ENCODE data around the gene ENO4. TPM values are rescaled to one million over a fixed set of nuclear protein-coding genes. Genes with fewer than 3 reads are reported as not detected.

The ENO4 gene
- total and polyA plus RNA-seq, 3 donors from 2014 or later, result 1.8 to 9.8 (median 5.6) TPM

- H3K27ac ChIP-seq, result no peak overlapping the region
- H3K4me1 ChIP-seq, result no peaks in the 10 kb centered on the region
- no peaks in the 10 kb centered on the region for H3K9me3 ChIP-seq
- H3K27me3 ChIP-seq, result no peaks in the 10 kb centered on the region
- DNase-seq, result no peak
- no peaks in the 10 kb centered on the region for H3K36me3 ChIP-seq (ENCODE audit: low read depth, missing control alignments)
- no peak for TF ChIP-seq POLR2A (IDR thresholded peaks at IDR 0.05)
- TF ChIP-seq CTCF (IDR thresholded peaks at IDR 0.05), result no peak
- WGBS, 2 donors, result 85 to 86% methylated on average over 3 of the region's 3 CpGs
- intact Hi-C loops (cut with DNase I; ENCODE audit: low total_unique reads), result no loop called here
- H3K4me3 ChIP-seq, result no peak overlapping the region
Observed at GRCh38 chr10:116925056-116925455, 75.8 kb downstream of the ENO4 start.

- H3K27ac ChIP-seq, result no peak overlapping the region
- intact Hi-C loops (cut with DNase I; ENCODE audit: low total_unique reads), result no loop called here
- 90% methylated on average over 3 of the region's 3 CpGs for WGBS, 2 donors
- TF ChIP-seq POLR2A (IDR thresholded peaks at IDR 0.05) (no peak), CTCF (IDR thresholded peaks at IDR 0.05) (no peak)
- no peaks in the 10 kb centered on the region for H3K27me3 ChIP-seq
- no peak overlapping the region for H3K4me3 ChIP-seq
- DNase-seq, result no peak
- no peaks in the 10 kb centered on the region for H3K36me3 ChIP-seq (ENCODE audit: low read depth, missing control alignments)
- H3K9me3 ChIP-seq, result no peaks in the 10 kb centered on the region
- no peaks in the 10 kb centered on the region for H3K4me1 ChIP-seq
Observed at GRCh38 chr10:116926426-116926825, 77.1 kb downstream of the ENO4 start.

- intact Hi-C loops (cut with DNase I; ENCODE audit: low total_unique reads), result no loop called here
- WGBS, 2 donors, result 90 to 96% methylated on average over 6 of the region's 6 CpGs
- Histone ChIP-seq H3K27me3 (no peaks in the 10 kb centered on the region), H3K36me3 (ENCODE audit: low read depth, missing control alignments) (no peaks in the 10 kb centered on the region), H3K4me1 (no peaks in the 10 kb centered on the region), H3K4me3 (no peak overlapping the region), H3K9me3 (no peaks in the 10 kb centered on the region), H3K27ac (no peak overlapping the region)
- DNase-seq, result no peak
- TF ChIP-seq POLR2A (IDR thresholded peaks at IDR 0.05) (no peak), CTCF (IDR thresholded peaks at IDR 0.05) (no peak)
Observed at GRCh38 chr10:116931806-116932205, 82.5 kb downstream of the ENO4 start.

Other genes starting within 250 kb of the ENO4 start
- under 1 TPM in 1 of 2 donors, not detected in 1; 0.31 TPM for gene PNLIPRP2, start 228.5 kb upstream of the ENO4 start, total RNA-seq
- gene PNLIPRP2, start 228.5 kb upstream of the ENO4 start, polyA plus RNA-seq (ENCODE audit: insufficient read depth, low read depth, low replicate concordance), result 0.61 TPM
- 10 to 100 TPM; 28.4 to 34.6 TPM for gene HSPA12A, start 106.9 kb upstream of the ENO4 start, total RNA-seq
- 20.9 TPM for gene HSPA12A, start 106.9 kb upstream of the ENO4 start, polyA plus RNA-seq (ENCODE audit: insufficient read depth, low read depth, low replicate concordance)
- 10 to 100 TPM; 71.0 to 77.3 TPM for gene SHTN1, start 155.7 kb downstream of the ENO4 start, total RNA-seq
- 21.9 TPM for gene SHTN1, start 155.7 kb downstream of the ENO4 start, polyA plus RNA-seq (ENCODE audit: insufficient read depth, low read depth, low replicate concordance)

Data from testis (tissue), 3 donors.